AG04449 (cell line): ENCODE data around the gene EML1.

Experiments used
- CTCF ChIA-PET: fragments of 350-600 bp; formaldehyde crosslinking; extraction: SDS; loops from one replicate; lab custom pipeline; 2021; ENCODE audit warnings: antibody characterized with exemption; lab: Yijun Ruan, JAX
- POLR2A ChIA-PET: fragments of 400-600, 350-600 bp; formaldehyde crosslinking; extraction: SDS; loops from one replicate; lab custom pipeline; 2020; ENCODE audit warnings: antibody characterized with exemption, inconsistent platforms; lab: Yijun Ruan, JAX
- DNase-seq: peaks from one replicate; pipeline ENCODE4 v3.0.0-alpha.2; 2010; ENCODE audit warnings: low read depth, low spot score
- H3K4me3 ChIP-seq: 2 replicates; pipeline ENCODE4 v1.5.1; 2011; ENCODE audit warnings: low read depth, mild to moderate bottlenecking, control low read depth, low read length
- TF ChIP-seq, protein P1 (sequence below): IDR thresholded peaks from one replicate; pipeline ENCODE4 v1.5.1; 2011; ENCODE audit warnings: mild to moderate bottlenecking, moderate library complexity, low read length, control low read depth, inconsistent platforms; ENCODE audit not compliant: insufficient read depth; ENCODE audit errors: missing control alignments

EML1 gene

DNA sequence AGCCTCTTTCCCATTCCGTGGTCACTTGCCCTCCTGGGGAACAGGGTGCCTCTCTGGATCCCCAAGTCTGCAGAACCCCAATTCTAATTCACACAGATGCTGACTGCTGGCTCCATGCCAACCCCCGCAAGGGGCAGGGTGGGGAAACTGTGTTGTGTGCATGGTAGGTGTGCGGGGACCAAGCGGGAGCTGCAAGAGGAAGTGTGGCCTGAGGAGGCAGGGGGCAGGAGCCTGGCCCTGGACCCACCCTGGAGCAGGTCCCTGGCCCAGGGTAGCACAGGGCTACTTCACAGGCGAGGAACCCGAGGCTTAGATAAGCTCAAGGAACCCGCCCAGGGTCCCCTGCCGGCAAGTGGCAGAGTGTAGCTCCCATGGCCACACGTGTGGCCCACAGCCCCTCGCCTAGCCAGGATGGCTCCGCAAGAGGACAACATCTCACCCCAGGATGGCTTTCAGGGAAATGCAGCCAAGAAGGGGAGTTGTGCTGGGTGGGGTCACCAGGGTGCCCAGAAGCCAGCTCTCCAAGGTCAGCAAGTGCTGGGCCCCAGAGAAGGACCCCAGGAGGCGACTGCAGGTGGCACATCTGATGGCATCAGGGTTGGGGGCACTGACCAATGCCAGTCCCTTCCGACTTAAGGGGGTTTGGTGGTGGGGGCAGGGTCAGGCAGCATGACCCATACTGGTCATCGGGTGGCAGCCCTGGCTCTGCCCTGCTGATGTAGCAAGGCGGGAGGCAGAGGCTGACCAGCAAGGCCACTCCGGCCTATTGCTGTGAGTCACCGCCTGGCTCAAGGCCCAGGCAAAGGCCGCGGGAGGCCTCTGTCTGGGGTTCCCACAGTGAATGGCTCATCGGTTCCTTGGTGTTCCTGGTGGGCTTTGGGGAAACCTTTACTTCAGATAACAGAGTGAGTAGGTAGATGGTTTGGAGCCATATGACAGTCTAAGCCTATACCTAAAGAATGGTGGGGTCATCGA, 37.3 kb upstream of the EML1 start:
- DNase-seq = no peak
- TF ChIP-seq, protein P1, sequence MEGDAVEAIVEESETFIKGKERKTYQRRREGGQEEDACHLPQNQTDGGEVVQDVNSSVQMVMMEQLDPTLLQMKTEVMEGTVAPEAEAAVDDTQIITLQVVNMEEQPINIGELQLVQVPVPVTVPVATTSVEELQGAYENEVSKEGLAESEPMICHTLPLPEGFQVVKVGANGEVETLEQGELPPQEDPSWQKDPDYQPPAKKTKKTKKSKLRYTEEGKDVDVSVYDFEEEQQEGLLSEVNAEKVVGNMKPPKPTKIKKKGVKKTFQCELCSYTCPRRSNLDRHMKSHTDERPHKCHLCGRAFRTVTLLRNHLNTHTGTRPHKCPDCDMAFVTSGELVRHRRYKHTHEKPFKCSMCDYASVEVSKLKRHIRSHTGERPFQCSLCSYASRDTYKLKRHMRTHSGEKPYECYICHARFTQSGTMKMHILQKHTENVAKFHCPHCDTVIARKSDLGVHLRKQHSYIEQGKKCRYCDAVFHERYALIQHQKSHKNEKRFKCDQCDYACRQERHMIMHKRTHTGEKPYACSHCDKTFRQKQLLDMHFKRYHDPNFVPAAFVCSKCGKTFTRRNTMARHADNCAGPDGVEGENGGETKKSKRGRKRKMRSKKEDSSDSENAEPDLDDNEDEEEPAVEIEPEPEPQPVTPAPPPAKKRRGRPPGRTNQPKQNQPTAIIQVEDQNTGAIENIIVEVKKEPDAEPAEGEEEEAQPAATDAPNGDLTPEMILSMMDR = no peak
- CTCF ChIA-PET = interaction anchor here (1.0 to 2.1 kb wide), 4 partner anchors 9 to 34 kb away, joined by 3 to 8 read pairs (median 6); no protein-coding TSS in a partner anchor
- H3K4me3 ChIP-seq = no peak overlapping the region
- POLR2A ChIA-PET = no interaction called here

GRCh38 chr14:99756796-99757195, 36.4 kb upstream of the EML1 start:
- DNase-seq = no peak
- ChIA-PET POLR2A (no interaction called here), CTCF (interaction anchor here (0.7 to 1.3 kb wide), 2 partner anchors 9 to 41 kb away, joined by 4 to 5 read pairs; no protein-coding TSS in a partner anchor)
- TF ChIP-seq, protein P1 = no peak
- H3K4me3 ChIP-seq = no peak overlapping the region

DNA sequence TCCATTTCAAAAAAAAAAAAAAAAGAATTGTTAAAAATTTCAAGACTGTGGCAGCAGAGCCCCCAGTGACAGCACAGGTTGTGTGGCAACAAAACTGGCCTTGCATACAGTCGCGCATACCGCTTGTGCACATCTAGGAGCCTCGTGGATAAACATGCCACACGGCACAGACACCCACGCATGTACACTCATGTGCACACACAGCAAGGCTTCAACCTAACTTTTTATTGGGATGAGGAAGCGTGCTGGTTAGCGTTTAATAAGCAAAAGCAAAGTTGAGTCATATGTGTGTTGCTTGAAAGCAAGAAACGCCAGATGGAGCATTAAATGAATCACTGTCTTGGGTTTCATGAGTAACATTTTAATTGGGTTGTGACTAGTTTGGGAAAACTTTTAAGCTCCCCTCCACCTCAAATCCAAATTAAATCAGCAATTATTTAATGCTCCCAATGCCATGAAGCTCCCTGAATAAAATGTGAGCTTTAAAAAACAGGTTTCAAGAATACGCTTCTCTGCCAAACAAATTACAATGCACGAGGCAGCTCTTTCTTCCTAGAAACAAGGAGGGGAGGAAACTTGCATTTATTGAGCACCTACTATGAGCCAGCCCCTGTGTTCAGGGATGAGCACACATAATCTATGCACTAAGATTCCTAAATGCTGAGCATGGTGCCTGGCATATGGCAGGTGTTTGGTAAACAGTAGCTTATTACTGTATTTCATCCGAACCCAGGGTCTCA, 35.7 kb upstream of the EML1 start:
- H3K4me3 ChIP-seq = no peak overlapping the region
- DNase-seq = peak; percentile 95
- POLR2A ChIA-PET = interaction anchor here (1.8 kb wide), 1 partner anchor 12 kb away, joined by 8 read pairs; no protein-coding TSS in a partner anchor
- CTCF ChIA-PET = interaction anchor here (0.6 to 1.4 kb wide), 10 partner anchors 9 to 204 kb away, joined by 3 to 6 read pairs (median 4); partner anchors contain the start of gene EML1
- TF ChIP-seq, protein P1 = no peak

DNA sequence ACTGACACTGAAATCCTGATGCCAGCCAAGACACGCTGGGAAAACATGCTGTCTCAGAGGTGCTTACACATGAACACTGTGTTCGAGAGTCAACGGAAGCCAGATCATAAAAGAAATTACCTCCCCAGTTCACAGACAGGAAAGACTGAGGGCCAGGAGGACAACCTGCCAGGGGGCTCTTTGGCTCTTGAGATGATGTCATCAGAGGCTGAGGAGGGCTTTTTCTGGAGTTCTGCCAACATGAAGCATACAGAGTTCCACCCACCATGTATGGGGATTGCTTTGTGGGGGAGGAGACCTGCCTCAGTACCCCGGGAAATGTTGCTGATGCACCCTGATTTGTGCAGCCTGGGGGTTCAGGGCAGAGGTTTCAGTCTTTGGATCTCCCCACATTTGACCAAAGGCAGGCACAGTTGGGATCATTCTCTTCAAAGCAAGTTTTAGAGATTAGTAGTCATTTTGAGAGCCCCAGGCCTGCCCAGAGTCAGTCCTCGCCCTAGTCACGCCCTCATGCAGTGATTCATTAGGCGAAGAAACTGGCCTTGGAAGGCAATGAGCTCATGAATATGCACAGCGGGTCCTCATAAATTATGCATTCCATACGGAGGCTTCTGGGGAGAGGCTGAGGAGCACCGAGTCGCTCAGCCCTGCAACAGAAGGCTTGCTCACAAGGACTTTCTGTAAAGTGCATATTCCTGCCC, 34.9 kb upstream of the EML1 start:
- ChIA-PET POLR2A (interaction anchor here (0.6 to 1.8 kb wide), 3 partner anchors 13 to 19 kb away, joined by 3 to 8 read pairs (median 4); no protein-coding TSS in a partner anchor), CTCF (interaction anchor here (0.6 to 1.5 kb wide), 11 partner anchors 8 to 203 kb away, joined by 3 to 6 read pairs (median 4); partner anchors contain the start of gene EML1)
- TF ChIP-seq, protein P1 = no peak
- peak; percentile 86 for DNase-seq
- H3K4me3 ChIP-seq = no peak overlapping the region

DNA sequence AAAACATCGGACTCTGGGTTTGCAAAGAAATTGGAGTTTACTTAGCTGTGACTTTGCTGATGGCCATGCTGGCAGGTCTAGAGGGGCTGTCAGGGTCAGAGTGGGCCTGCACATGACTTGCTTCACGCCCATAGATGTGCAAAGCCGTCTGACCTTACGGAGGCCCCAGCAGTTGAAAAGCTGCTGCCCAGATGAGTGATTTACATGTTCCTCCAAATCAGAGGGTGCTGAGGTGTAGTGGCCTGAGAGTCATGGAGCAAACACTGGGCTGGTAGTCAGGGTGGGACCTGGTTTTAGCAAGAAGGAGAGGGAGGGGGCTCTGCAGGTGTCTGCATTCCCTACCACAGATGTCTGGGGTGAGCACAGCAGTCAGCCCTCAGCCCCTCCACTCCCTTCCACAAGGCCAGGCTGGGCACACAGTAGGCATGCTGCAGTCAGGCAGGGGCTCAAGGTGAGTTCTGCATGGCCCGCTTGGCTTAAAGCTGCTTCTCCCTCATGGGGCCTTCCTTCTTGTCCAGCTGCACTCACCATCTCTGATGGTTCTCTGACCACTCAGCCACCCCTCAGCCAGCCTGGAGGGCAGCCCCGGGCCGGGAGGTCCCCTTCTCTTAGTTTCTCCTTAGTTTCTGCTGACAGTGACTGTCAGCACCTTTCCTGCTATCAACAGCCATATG, 34.2 kb upstream of the EML1 start:
- TF ChIP-seq, protein P1 = no peak
- no peak overlapping the region for H3K4me3 ChIP-seq
- CTCF ChIA-PET = interaction anchor here (0.8 to 1.5 kb wide), 2 partner anchors 29 to 33 kb away, joined by 4 read pairs; no protein-coding TSS in a partner anchor
- POLR2A ChIA-PET = interaction anchor here (0.6 to 1.8 kb wide), 3 partner anchors 14 to 18 kb away, joined by 3 to 8 read pairs (median 4); no protein-coding TSS in a partner anchor
- DNase-seq = no peak
